Dedifferentiated amniotic fluid mesenchymal stem cell (primary cell): ENCODE results near the gene TMEM151B.
"Not testable (repeated sequence)": the region's sequence is repeated elsewhere in the genome, so short reads cannot be mapped to it uniquely, and the experiment has no call there.

ENCODE experiments used
- DNase-seq: peaks from one replicate; pipeline ENCODE4 v3.0.0-alpha.2; 2016; ENCODE audit errors: extremely low spot score

The TMEM151B gene

DNA sequence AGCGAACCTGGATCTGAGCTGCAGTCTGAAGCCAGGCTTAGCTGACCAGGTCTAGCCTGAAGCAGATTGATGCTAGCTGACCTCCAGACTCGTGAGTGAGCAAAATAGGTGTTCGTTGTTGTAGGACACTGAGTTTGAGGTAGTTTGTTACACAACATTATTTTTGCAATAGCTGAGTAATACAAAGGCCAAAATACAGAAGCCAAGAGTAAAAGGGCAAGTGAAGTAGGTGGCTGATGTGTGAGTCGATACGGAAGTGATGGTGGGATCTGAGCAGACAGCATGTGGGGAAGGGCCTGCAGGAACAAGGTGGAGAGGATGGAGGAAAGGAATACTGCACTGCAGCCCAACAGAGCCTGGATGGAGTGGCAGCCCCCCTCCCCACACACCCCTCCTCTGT lies 63.7 kb downstream of the TMEM151B start:
- no peak for DNase-seq

DNA sequence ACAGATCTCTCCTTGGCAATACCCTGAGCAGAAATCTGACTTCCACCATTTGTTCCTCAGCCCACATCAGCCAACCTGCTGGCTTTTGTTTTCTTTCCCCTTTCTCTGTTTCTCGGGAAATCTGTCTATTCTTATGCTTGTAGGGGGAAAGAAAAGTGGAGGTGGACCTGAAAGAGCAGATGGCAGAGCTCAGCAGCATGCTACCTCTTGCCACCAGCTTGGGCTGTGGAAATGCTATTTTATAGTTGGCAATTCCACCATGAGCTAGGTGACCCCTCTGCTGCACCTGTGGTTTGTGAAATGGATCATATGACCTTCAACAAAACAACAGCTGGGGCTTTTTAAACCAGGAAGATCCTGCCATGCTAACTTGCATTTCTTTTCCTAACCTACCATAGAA lies 65.4 kb downstream of the TMEM151B start:
- no peak for DNase-seq

DNA sequence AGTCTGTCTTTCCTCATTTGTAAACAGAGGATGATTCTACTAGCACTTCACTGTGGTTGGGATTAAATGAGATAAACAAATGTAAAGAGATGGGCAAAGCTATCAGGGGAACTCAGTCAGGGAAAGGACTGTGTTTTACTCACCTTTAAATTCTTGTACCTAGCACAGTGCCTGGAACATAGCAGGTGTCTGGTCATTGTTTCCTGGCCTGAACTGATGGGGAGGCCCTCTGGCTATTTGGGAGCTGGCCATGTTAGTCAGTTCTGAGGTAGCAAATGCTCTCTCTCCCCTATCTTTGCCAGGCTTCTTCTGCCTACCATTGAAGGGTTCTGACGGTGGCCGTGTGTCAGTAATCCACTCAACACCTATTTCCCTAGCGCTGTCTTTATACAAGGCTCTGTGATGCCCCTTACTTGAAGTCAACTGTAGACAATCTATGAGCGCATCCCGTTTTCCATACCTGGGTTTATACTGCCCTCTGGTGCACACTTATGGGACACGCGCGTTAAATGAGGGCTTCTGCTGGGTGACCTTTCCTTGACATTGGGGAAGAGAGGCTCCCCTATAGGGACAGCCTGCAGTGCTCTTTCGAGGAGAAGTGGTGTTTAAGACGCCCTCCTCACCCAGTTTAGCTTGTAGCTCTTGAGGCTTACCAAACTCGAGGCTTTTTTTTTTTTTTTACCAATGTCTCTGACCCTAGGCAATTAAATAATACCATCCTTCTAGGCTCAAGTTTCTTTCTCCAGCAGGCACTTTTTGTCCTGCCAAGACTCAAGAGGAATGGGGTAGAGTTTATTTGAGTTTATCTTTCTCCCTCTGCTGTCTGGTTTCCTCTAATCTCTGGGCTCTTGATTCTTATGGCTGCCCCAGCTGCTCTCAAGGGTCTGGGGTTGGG lies 68.2 kb downstream of the TMEM151B start:
- DNase-seq, result peak; percentile 34

DNA sequence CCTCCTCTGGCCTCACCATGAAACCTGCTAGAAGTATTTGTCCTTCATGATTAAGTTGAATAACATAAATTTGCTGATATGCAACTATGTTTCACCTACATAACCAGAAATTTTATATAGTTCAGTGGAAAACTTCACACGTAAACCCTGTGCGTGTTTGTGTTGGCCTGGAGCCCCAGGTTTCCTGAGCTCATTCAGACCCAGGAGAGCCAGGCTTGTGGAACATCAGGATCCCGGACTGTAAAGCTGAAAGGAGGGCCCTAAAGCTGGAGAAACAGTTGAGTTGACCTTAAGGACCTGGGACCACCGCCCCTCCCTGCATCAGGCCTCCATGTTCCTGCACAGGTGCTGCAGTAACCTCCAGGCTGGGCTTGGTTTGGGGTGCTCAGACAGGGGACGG lies 69.1 kb downstream of the TMEM151B start:
- DNase-seq, result no peak

DNA sequence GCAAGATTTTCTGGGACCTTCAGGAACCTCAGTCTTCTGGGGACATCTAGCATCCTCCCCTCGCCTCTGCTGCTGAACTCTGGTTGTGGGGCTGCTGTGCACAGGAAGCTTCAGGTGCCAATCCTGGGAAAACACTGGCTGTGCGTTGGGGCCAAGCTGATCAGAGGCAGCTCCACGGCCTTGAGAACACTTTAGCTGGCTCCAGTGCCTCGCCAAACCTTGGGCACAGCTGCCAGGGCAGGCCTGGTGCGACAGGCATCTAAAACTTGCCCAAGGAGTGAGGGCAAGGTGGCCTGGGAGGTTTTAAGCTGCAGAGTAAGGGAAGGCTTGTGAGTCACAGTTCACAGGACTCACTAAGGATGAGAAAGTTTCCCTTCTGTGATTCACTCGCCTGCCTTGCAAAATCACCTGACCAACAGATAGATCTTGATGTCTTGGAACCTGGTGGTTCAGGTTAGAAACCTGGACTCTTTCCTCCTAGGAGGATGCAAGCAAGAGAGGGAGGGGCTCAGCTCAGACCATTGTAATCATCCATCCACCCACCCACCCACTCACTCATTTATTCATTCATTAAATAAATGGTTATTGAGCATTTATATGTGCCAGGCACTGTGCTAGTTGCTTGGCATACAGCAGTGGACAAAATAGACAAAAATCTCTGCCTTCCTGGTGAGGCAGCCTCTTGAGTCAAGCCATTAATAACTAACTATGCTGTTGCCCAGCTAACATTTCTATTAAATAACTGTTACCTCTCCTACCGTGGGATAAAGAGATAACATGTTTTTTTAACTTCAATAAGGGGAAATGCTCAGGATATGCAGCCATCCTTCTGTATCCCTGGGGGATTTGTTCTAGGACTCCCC lies 69.7 kb downstream of the TMEM151B start:
- no peak for DNase-seq

DNA sequence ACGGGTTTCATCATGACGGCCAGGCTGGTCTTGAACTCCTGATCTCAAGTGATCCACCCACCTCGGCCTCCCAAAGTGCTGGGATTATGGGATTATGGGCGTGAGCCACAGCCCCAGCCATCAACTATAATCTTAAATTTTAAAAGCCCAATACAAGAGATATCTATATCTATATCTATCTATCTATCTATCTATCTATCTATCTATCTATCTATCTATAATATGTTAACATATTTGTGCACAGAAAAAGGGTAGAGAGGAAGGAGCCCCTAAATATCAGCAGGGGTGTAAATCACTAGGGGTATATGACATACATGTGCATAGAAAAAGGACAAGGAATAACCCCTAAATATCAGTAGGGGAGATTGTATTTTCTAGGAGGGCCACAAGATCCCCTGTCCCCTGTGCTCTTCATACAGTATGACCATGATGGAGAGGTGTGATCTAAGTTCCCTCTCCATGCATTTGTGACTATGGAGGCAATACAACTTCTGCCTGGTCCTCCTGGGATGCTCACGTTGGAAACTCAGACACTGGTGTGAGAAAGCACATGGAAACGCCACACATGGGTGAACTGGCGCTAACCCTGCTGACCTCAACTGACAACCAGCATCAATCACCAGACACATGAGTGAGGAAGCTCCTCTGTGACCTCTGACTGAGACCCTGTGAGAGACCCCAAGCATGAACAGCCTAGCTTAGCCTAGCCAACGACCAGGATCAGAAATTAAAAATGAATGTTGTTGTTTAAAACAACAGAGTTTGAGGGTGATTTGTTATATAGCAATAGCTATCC lies 71.0 kb downstream of the TMEM151B start:
- no peak for DNase-seq

DNA sequence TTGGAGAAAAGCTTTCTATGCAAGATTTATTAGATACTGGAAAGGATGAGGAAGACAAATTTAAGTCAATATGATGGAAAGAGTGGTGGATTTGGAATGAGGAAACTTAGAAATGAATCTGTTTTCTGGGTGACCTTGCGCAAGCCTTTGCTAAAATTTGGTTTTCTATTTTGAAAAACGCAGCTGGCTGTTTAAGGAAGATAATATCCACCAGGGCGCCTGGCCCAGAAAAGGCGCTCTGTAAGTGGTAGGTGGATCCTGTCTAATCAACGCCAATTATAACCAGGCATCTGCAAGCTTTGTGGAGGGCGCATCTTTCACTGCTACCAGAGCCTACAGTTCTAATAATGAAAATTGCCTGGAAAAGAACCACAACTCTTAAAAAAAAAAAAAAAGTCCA lies 71.8 kb downstream of the TMEM151B start:
- no peak for DNase-seq

DNA sequence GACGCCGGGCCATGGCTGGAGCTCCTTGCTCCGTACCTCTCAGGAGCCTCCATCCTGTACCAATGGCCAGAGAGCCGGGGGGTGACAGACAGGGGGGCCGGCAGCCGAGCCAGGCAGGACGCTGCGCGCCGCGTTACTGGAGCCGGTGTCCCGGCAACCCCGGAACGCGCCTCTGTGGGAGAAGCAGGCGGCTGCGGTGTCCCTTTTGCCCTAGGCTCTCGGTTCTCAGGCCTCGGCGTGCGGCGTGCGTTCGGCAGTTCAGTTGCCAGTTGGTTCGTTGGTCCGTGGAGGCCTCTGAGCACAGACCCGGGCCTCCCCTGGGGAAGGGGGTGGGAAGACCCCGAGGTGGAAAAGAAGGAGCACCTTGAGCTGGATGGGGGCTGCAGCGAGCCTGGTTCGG lies 72.2 kb downstream of the TMEM151B start, which contains the start of gene SPATS1:
TSS of gene SPATS1 (plus strand) at position 162 of the 400 bp plus-strand sequence. CDS start 446 bp downstream, outside the sequence.
- no peak for DNase-seq

DNA sequence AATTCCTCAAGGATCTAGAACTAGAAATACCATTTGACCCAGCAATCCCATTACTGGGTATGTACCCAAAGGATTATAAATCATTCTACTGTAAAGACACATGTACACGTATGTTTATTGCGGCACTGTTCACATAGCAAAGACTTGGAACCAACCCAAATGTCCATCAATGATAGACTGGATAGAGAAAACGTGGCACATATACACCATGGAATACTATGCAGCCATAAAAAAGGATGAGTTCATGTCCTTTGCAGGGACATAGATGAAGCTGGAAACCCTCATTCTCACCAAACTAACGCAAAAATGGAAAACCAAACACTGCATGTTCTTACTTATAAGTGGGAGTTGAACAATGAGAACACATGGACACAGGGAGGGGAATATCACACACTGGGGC lies 76.6 kb downstream of the TMEM151B start:
- DNase-seq, result not testable (repeated sequence)

DNA sequence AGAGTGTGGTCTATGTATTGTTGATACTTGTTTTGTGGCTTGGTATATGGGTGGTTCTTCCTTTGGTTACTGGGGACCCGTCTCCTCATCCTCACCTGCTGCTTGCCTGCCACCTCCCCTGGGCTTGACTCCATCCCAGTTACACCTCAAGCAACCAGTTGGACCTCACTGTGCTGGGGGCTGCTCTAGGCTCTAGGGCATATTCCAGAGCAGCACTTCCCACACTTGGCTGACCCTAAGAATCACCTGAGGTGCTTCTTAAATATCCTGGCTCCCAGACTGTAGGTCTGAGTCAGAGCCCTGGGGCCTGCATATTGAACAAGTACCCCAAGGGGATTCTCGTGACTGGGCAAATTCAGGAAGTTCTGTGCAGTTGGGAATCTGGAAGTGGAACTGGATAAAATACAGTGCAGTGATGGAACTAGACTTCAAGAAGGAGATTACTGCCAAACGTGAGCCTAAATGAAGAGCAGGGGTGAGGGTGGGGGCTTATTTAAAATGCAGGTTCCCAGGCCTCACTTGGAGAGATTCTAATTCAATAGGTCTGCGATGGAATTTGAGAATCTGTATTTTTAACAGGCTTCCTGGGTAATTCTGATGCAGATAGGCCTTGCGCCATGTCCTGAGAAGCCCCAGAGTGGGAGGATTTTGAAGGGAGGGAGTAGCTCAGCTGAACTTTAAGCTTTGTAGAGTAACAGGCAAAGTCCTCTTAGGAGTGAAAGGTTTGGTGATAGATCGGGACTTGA lies 79.8 kb downstream of the TMEM151B start:
- no peak for DNase-seq

DNA sequence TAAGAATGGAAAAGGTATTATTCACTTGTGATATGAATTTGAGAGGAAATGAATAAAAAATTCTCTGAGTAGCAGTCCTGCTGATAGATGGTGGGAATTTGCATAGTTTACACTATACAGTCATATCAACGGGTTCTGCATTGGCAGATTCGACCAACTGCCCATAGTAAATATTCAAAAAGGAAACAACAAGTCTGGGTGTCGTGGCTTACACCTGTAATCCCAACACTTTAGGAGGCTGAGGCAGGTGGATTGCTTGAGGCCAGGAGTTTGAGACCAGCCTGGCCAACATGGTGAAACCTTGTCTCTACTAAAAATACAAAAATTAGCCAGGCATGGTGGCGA lies 80.4 kb downstream of the TMEM151B start:
- DNase-seq, result not testable (repeated sequence)

DNA sequence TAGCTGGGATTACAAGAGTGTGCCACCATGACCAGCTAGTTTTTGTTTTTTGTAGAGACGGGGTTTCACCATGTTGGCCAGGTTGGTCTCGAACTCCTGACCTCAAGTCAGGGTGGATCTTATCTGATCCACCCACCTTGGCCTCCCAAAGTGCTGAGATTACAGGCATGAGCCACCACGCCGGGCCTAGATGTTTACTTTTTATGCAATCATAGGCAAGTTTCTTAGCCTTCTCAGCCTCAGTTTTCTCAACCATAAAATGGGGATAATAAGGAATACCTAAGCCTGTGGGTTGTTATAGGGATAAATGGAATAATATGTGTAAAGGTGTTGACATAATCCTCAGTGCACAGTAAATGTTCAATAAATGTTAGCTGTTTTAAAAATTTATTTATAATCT lies 82.0 kb downstream of the TMEM151B start:
- DNase-seq, result no peak

DNA sequence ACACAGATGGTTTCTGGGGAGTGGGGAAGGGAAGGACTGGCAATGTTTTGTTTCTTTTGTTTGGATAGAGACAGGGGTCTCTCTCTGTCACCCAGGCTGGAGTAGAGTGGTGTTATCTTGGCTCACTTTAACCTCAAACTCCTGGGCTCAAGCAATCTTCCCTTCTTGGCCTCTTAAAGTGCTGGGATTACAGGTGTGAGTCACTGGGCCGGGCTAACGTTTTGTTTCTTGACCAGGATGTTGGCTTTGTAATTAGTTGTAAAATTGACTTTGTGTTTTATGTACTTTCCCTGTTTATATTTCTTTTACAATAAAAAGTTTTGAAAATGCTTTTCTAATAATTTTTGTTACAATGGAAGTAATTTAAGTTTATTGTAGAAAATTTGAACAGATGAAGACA lies 83.1 kb downstream of the TMEM151B start:
- DNase-seq, result no peak

DNA sequence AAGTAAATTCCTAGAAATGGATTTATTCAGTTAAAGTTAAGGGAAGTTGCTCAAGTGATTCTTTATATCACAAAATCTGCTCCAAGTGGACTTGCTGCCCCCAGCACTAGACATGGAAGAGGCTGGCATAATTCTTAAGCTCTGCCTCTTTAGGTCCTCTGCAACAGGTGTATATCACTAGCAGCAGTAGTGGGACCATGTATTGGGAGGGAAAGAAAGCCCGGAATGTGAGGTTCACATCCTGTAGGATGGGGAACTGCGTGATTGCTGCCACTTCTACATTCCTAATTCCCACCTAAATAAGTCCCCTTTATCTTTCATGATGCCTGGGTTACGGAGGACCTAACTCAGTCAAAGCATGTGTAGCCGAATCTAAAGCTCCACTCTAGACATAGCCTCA lies 85.4 kb downstream of the TMEM151B start:
- no peak for DNase-seq

DNA sequence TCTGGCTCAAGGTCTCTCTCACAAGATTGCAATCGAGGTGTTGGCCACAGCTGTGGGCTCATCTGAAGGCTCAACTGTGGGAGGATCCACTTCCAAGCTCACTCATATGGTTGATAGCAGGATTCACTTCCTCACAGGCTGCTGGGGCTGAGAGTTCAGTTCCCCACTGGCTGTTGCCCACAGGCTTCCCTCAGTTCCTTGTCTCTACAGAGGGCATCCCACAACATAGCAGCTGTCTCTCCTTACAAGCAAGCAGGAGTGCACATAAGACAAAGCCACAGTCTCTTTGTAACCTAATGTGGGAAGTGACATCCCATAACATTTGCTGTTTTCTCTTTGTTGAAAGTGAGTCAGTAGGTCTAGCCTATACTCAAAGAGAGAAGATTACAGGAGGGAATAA lies 86.2 kb downstream of the TMEM151B start:
- no peak for DNase-seq
